Endometrial microvascular endothelial cells (primary cell): Measurements from ENCODE around the gene ANO3. TPM values are rescaled to one million over a fixed set of nuclear protein-coding genes. Genes with fewer than 3 reads are reported as not detected.

Source experiments
- in situ Hi-C: cut with HindIII; loops from 2 replicates; pipeline ENCODE4 v1.10.0; 2017; ENCODE audit warnings: low sequenced_read_pairs, low pct_unique_long_range_greater_than_20kb; ENCODE audit errors: inconsistent ontology term
- total RNA-seq: library from RNA; depleted of rRNA; stranded (reverse); fragments of >200 nt; gene quantifications from one replicate; pipeline ENCODE4 v1.2.3, GENCODE V29; 2015; ENCODE audit errors: inconsistent ontology term

Gene ANO3
- total RNA-seq, 1 donor from 2014 or later, result not detected

GRCh38 chr11:26474401-26474800 lies 142.5 kb downstream of the ANO3 start:
- in situ Hi-C loops, result no loop called here

- in situ Hi-C loops, result no loop called here
These were observed 145.5 kb downstream of the ANO3 start for GRCh38 chr11:26477396-26477795.

- in situ Hi-C loops, result no loop called here
These were observed 146.8 kb downstream of the ANO3 start for GRCh38 chr11:26478710-26479109.

- in situ Hi-C loops, result no loop called here
These were observed 148.1 kb downstream of the ANO3 start for GRCh38 chr11:26480041-26480440.

- in situ Hi-C loops, result no loop called here
These were observed 151.2 kb downstream of the ANO3 start for GRCh38 chr11:26483108-26483507.

GRCh38 chr11:26490546-26490945 lies 158.6 kb downstream of the ANO3 start:
- in situ Hi-C loops, result no loop called here

GRCh38 chr11:26493616-26494015 lies 161.7 kb downstream of the ANO3 start:
- in situ Hi-C loops, result no loop called here

GRCh38 chr11:26507229-26507628 lies 175.3 kb downstream of the ANO3 start:
- in situ Hi-C loops, result no loop called here

- in situ Hi-C loops, result no loop called here
These were observed 178.2 kb downstream of the ANO3 start for GRCh38 chr11:26510164-26510563.

- in situ Hi-C loops, result no loop called here
These were observed 178.8 kb downstream of the ANO3 start for GRCh38 chr11:26510756-26511155.

- in situ Hi-C loops, result no loop called here
These were observed 180.3 kb downstream of the ANO3 start for GRCh38 chr11:26512196-26512595.

- in situ Hi-C loops, result no loop called here
These were observed 187.5 kb downstream of the ANO3 start for GRCh38 chr11:26519469-26519868.

GRCh38 chr11:26522912-26523610 lies 191.1 kb downstream of the ANO3 start:
- in situ Hi-C loops, result no loop called here

- in situ Hi-C loops, result no loop called here
These were observed 195.8 kb downstream of the ANO3 start for GRCh38 chr11:26527685-26528084.

- in situ Hi-C loops, result no loop called here
These were observed 205.4 kb downstream of the ANO3 start for GRCh38 chr11:26537341-26537740.

- in situ Hi-C loops, result no loop called here
These were observed 207.6 kb downstream of the ANO3 start for GRCh38 chr11:26539517-26539916.

GRCh38 chr11:26541870-26542269 lies 209.9 kb downstream of the ANO3 start:
- in situ Hi-C loops, result no loop called here

GRCh38 chr11:26549176-26549575 lies 217.2 kb downstream of the ANO3 start:
- in situ Hi-C loops, result no loop called here

GRCh38 chr11:26550022-26550421 lies 218.1 kb downstream of the ANO3 start:
- in situ Hi-C loops, result no loop called here

GRCh38 chr11:26551186-26551801 lies 219.4 kb downstream of the ANO3 start:
- in situ Hi-C loops, result no loop called here

- in situ Hi-C loops, result no loop called here
These were observed 221.3 kb downstream of the ANO3 start for GRCh38 chr11:26553182-26553581.
